GDM1 (cell line): ENCODE results near the gene ADAMTS15.

Source experiments
- DNase-seq: peaks from one replicate; lab custom pipeline; 2025; lab: John Stamatoyannopoulos, UW

Gene ADAMTS15

GRCh38 chr11:130416906-130417305, 31.5 kb upstream of the ADAMTS15 start:
- DNase-seq, result no peak

GRCh38 chr11:130418210-130418609, 30.2 kb upstream of the ADAMTS15 start:
- DNase-seq, result no peak

GRCh38 chr11:130418756-130419155, 29.7 kb upstream of the ADAMTS15 start:
- no peak for DNase-seq

GRCh38 chr11:130420478-130421198, 27.8 kb upstream of the ADAMTS15 start:
- DNase-seq, result no peak

- no peak for DNase-seq
Measured at GRCh38 chr11:130421199-130421585, 27.3 kb upstream of the ADAMTS15 start.

- no peak for DNase-seq
Measured at GRCh38 chr11:130421697-130422096, 26.7 kb upstream of the ADAMTS15 start.

- DNase-seq, result no peak
Measured at GRCh38 chr11:130422251-130422995, 26.0 kb upstream of the ADAMTS15 start.

GRCh38 chr11:130423541-130424142, 24.8 kb upstream of the ADAMTS15 start:
- DNase-seq, result no peak

GRCh38 chr11:130424613-130425140, 23.8 kb upstream of the ADAMTS15 start:
- DNase-seq, result no peak

- DNase-seq, result no peak
Measured at GRCh38 chr11:130425156-130425555, 23.3 kb upstream of the ADAMTS15 start.

GRCh38 chr11:130426223-130426836, 22.1 kb upstream of the ADAMTS15 start:
- no peak for DNase-seq

- no peak for DNase-seq
Measured at GRCh38 chr11:130426837-130427341, 21.6 kb upstream of the ADAMTS15 start.

GRCh38 chr11:130427581-130428315, 20.7 kb upstream of the ADAMTS15 start:
- no peak for DNase-seq

- DNase-seq, result no peak
Measured at GRCh38 chr11:130428316-130429119, 19.9 kb upstream of the ADAMTS15 start, which contains the start of gene ADAMTS8. Gene ADAMTS8 (minus strand): TSS chr11:130428609. CDS start chr11:130428286, 323 bp downstream.

- DNase-seq, result no peak
Measured at GRCh38 chr11:130429120-130429681, 19.2 kb upstream of the ADAMTS15 start.

GRCh38 chr11:130429983-130430382, 18.5 kb upstream of the ADAMTS15 start:
- no peak for DNase-seq

GRCh38 chr11:130431331-130431773, 17.1 kb upstream of the ADAMTS15 start:
- peak; percentile 39 for DNase-seq

GRCh38 chr11:130431801-130432200, 16.6 kb upstream of the ADAMTS15 start:
- no peak for DNase-seq

GRCh38 chr11:130433357-130433756, 15.1 kb upstream of the ADAMTS15 start:
- no peak for DNase-seq
